ENCODE results near the gene IFT27.
"Not testable (repeated sequence)": the region's sequence is repeated elsewhere in the genome, so short reads cannot be mapped to it uniquely, and the experiment has no call there.

The IFT27 gene

DNA sequence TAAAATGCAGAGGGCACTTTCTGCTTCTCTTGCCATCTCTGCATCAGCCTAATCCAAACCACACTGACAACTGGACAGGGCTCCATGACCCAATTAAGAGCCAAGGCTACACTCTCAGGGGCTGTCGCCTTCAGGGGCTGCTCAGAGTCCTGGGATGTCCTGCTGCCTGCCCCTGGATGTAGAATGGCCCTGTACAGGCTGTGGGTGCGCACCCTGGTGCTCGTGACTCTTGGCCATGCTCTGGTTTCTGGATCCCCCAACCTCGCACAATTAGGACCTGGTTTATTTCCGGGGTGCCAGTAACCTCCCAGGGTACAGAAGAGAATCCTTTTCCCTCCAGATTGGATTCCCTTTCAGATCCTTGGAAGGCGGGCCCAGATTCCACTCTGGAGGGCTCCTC lies 11.3 kb downstream of the IFT27 start:
- DNase-seq, result no peak

- DNase-seq, result no peak
Measured at GRCh38 chr22:36764060-36764459, 11.9 kb downstream of the IFT27 start.

- DNase-seq, result no peak
Measured at GRCh38 chr22:36763576-36763975, 12.3 kb downstream of the IFT27 start.

GRCh38 chr22:36762687-36763260 lies 13.1 kb downstream of the IFT27 start:
- DNase-seq, result no peak

GRCh38 chr22:36761553-36762240 lies 14.2 kb downstream of the IFT27 start:
- no peak for DNase-seq

DNA sequence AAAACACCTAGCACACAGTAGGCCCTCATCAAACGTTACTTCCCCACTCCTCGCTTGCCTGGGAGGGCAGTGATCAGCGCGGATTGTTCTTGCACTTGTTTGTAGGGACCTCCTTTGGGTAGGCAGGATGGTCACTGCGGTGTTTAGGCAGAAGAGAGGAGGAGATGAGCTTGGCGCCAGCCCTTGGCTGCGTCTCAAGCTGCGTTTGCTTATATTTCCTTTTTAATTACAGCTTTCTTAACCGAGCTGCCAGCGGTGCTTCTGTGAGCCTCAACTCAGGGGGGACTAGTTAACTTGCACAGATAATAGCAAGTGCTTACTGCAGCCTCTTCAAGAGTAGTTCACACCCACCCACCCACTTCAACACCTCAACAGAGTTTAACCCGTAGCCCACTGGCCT lies 15.1 kb downstream of the IFT27 start:
- DNase-seq, result no peak

DNA sequence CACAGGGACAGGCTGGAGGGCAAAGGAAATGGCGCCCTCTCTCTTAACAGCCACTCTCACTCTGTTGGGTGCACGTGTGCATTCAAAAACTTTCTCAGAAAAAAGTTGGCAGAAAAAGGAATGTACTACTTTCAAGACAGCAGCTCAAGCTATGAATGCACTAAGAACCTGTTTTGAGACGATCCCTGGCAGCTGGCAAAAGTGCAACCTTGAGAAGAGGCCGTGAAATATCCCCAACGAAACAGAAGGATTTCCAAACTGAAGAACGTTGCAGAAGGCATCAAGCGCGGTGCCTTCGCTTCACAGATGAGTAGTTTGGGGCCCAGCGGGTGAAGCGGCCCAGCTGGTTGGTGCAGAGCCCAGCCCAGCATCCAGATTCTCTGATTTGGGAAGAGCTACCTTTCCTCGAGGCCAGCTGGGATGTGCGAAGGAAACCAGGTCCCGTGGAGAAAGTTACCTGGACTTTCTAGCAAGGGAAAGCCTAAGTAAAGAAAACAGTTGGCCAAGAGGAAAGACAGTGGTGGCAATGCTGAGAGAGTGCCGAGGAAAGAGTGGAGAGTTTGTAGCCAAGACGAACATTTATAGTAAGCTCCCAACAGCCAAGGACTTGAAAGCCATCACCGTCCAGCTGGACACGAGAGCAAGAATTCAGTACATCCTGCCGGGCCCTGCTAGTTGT lies 16.3 kb downstream of the IFT27 start:
- no peak for DNase-seq

- DNase-seq, result no peak
Measured at GRCh38 chr22:36758792-36759271, 17.1 kb downstream of the IFT27 start.

GRCh38 chr22:36757668-36758211 lies 18.2 kb downstream of the IFT27 start:
- no peak for DNase-seq

DNA sequence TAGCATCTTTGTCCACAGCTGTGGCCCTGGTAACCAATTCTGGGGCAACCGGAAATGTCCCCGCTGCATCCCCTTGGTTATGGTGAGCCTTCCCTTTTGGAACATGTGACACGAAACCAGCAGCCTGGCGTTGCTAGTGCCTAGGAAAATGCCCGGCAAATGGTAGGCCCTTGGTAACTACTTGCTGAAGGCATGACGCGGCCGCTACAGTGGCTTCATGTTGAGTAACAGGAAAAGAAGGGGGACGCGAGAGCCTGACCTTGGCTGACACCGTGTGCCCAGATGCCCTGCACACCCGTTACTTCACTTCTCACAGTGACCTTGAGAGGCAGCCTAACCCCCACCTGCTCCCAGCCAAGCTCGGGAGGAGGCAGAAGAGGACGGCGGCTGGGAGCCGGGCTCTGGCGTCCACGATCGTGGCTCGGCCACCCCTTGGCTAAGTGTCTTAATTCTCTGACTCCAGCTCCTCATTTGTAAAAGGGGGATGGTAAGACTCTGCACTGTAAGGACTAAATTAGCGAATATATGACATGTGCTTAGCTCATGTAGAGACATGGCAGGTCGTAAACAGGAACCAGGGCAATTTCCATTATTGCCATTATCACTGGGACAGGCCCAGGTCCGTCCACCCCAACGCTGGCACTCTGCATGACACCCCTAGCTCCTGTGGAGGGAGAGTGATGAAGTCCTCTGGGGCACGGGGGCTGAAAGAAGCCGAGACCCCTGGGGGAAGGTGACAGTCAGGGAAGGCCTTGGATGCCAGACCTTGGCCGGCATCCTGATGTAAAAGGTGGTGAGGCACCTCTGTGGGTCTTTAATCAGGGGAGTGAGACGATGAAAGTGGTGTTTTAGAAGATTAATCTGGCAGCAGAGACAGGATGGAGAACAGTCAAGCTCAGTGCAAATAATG lies 18.9 kb downstream of the IFT27 start:
- no peak for DNase-seq

GRCh38 chr22:36756031-36756430 lies 19.9 kb downstream of the IFT27 start:
- DNase-seq, result no peak

DNA sequence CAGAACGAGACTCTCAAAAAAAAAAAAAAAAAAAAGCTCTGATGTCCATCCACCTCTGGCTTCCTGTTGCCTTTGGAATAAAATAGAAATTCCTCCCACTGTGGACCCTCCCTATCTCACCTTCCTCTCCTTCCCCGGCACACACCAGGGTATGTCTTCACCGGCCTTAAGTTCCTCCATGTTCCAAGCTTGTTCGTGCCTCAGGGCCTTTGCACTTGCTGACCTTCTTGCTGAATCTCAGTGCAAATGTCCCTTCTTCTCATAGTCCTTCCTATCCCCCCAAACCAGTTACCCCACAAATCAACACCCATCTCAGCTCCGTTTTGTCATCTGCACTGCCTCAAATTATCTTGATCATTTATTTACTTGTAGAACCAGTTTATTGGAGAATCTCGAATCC lies 20.6 kb downstream of the IFT27 start:
- no peak for DNase-seq

GRCh38 chr22:36754881-36755280 lies 21.0 kb downstream of the IFT27 start:
- DNase-seq, result not testable (repeated sequence)

- no peak for DNase-seq
Measured at GRCh38 chr22:36753916-36754315, 22.0 kb downstream of the IFT27 start.

GRCh38 chr22:36753120-36753802 lies 22.7 kb downstream of the IFT27 start:
- no peak for DNase-seq

- no peak for DNase-seq
Measured at GRCh38 chr22:36746375-36746970, 29.4 kb downstream of the IFT27 start.

DNA sequence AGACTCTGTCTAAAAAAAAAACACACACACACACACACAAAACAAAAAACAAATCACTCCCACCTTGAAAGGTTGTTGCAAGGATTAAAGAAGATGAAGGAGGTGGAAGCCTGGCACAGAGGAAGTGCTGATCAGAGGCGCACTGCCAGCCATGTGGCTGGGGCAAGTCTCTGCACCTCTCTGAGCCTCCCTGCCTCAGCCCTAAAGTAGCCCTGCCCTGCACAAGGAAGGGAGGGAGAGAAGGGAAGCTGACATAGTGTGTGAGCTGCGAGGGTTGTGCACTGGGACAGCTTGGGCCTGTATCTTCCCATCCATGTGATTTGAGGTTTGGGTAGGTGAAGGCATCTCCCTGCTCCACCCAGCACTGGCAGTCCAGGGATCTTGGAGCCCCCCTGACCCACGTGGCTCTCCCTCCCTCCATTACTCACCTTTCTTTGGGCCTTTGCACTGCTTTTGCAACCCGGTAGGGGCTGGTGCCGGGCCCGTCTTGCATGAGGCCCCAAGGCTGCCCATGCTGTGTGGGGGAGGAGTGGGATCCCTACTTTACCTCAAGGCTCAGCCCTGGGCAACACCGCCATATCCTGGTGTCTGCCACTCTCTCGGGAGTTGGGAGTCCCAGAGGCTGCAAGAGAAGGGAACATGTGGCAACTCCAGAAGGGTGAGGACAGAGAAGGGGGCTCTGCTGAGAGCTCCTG lies 30.5 kb downstream of the IFT27 start:
- DNase-seq, result no peak

GRCh38 chr22:36744791-36745190 lies 31.1 kb downstream of the IFT27 start:
- DNase-seq, result no peak

DNA sequence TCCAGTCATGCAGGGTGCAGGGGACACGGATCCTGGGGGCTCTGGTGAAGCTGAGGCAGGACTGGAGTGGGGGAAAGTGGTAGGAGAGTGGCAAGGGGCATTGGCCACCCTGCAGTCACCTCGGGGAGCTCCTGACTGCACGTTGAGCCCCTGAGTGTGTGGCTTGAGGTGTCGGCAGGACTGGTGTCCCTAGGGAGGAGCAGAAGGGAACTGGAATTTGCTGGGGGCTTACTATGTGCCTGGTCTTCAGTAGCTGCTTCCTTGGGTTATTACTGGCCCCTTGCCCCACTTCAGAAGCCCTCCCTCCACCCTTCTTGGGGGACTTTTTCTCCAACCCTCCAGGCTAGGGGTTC lies 31.5 kb downstream of the IFT27 start:
- no peak for DNase-seq

- no peak for DNase-seq
Measured at GRCh38 chr22:36743591-36744412, 32.1 kb downstream of the IFT27 start.
